ENCODE data around the gene ADGRL3.

DNA sequence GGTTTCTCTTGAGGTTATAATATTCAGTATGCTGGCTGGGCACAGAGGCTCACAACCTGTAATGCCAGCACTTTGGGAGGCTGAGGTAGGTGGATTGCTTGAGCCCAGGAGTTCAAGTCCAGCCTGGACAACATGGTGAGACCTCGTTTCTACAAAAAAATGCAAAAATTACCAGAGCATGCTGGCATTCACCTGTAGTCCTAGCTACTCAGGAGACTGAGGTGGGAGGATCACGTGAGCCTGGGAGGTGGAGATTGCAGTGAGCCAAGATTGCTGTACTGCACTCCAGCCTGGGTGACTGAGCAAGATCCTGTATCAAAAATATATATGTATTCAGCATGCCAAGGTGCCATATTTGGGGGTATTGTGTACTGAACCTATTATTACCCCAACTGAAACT, 552.5 kb downstream of the ADGRL3 start:
- TF ChIP-seq CTCF (IDR thresholded peaks at IDR 0.05) (no peak), EZH2 (IDR thresholded peaks at IDR 0.05; ENCODE audit: borderline replicate concordance, insufficient read depth, low read depth, low read length, poor library complexity, severe bottlenecking) (no peak)

All from B cell (primary cell).